ENCODE results near the gene CALD1.

The CALD1 gene

DNA sequence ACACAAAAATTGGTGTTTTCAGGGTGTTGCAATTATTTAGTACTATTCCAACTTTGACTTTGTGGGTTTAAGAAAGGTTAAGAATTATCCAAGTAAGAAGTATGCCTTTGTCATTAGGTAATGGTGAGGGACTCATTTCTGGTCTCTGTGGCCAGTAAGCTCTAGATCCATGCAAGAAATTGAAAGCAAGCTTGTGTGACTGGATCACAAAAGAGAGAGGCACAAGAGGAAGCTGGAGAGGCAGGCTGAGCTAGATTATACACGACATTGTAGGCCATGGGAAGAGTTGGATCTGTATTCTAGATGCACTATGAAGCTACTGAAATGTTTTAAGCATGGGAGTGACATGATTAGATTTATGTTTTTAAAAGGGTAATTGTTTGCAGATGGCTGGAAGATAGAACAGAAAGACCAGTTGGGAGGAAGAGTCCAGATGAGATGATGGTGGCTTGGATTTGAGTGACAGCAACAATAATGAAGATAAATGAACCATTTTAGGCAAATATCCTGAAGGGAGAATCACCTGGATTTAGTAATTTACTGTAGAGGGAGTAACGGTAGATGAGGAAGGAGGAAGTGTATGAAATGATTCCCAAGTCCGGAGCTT, 50.0 kb downstream of the CALD1 start:
- TF ChIP-seq, protein P1, sequence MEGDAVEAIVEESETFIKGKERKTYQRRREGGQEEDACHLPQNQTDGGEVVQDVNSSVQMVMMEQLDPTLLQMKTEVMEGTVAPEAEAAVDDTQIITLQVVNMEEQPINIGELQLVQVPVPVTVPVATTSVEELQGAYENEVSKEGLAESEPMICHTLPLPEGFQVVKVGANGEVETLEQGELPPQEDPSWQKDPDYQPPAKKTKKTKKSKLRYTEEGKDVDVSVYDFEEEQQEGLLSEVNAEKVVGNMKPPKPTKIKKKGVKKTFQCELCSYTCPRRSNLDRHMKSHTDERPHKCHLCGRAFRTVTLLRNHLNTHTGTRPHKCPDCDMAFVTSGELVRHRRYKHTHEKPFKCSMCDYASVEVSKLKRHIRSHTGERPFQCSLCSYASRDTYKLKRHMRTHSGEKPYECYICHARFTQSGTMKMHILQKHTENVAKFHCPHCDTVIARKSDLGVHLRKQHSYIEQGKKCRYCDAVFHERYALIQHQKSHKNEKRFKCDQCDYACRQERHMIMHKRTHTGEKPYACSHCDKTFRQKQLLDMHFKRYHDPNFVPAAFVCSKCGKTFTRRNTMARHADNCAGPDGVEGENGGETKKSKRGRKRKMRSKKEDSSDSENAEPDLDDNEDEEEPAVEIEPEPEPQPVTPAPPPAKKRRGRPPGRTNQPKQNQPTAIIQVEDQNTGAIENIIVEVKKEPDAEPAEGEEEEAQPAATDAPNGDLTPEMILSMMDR (IDR thresholded peaks at IDR 0.05; ENCODE audit: borderline replicate concordance, insufficient read depth, low read depth, low read length): no peak
- no peak overlapping the region for H3K4me3 ChIP-seq (ENCODE audit: low read depth, low read length)

DNA sequence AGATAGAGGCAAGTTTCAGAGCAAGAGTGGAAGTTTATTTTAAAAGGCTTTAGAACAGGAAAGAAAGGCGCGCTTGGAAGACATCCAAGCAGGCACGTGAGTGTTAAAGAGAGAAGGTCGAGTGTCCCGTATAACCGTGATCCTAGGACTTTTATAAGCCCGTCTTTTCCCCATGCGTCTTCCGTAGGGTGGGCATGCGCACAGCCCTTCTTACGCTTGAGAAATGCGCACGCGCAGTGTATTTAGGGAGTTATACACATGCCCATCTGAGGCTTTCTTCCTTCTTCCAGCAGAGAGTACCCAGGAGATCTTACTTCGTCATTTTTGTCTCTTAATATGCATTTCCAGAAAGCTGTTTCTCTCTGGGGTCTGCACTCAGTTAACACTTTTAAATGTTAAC, 52.4 kb downstream of the CALD1 start:
- H3K4me3 ChIP-seq (ENCODE audit: low read depth, low read length): no peak overlapping the region
- TF ChIP-seq, protein P1 (IDR thresholded peaks at IDR 0.05; ENCODE audit: borderline replicate concordance, insufficient read depth, low read depth, low read length): no peak

DNA sequence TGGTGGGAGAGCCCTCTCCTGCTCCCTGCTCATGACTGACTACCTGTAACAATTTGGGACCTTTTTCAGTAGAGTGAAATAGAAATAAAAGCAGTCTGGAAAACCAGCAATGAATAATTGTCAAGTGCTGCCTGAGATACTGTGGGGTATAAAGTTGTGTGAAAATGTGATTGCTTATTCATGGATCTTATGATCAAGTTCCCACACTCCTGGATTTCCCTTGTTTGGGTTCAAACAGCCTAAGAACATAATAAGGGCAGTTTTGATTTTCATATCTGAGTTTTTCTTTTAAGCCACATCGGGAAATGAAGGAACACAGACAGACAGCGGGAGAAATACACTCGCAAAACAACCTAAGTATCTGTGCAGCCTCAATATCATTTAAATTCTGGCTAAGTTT, 52.9 kb downstream of the CALD1 start:
- no peak overlapping the region for H3K4me3 ChIP-seq (ENCODE audit: low read depth, low read length)
- TF ChIP-seq, protein P1 (IDR thresholded peaks at IDR 0.05; ENCODE audit: borderline replicate concordance, insufficient read depth, low read depth, low read length): no peak

GRCh38 chr7:134834689-134835462, 55.4 kb downstream of the CALD1 start:
- no peak overlapping the region for H3K4me3 ChIP-seq (ENCODE audit: low read depth, low read length)
- TF ChIP-seq, protein P1 (IDR thresholded peaks at IDR 0.05; ENCODE audit: borderline replicate concordance, insufficient read depth, low read depth, low read length): no peak

DNA sequence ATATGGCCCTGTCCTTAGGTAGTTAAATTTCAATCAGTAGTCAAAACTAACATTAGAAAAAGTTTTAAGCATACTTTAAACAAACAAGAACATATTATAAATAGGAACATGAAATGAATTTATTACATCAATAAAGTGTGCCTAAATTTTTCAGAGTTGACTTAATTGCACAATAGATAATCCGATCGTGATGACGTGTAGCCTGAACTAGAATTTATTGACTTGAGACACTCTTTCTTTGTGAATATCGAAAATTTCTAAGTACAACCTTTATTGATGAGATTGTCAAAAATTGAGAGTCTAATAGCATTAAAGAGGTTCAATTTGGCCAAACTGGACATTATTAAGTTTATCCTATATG, 56.0 kb downstream of the CALD1 start:
- TF ChIP-seq, protein P1 (IDR thresholded peaks at IDR 0.05; ENCODE audit: borderline replicate concordance, insufficient read depth, low read depth, low read length): no peak
- H3K4me3 ChIP-seq (ENCODE audit: low read depth, low read length): no peak overlapping the region

DNA sequence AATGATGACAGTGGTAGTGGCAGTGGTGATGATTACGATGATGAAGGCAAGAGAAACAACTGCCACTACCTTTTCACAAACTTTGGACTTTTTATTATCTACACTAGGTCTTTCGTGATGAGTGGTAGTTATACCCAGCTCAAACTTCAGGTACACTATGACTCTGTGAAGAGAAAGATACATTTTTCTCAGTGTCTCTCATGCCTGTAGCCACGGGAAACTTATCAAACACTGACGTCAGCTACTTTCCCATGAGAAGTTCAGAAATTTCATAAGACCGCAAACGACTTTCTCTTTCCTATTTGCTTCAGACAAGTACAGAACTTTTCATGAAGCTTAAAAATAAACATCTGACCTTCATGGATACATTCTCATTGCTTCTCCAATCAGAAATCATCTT, 57.0 kb downstream of the CALD1 start:
- TF ChIP-seq, protein P1 (IDR thresholded peaks at IDR 0.05; ENCODE audit: borderline replicate concordance, insufficient read depth, low read depth, low read length): no peak
- no peak overlapping the region for H3K4me3 ChIP-seq (ENCODE audit: low read depth, low read length)

DNA sequence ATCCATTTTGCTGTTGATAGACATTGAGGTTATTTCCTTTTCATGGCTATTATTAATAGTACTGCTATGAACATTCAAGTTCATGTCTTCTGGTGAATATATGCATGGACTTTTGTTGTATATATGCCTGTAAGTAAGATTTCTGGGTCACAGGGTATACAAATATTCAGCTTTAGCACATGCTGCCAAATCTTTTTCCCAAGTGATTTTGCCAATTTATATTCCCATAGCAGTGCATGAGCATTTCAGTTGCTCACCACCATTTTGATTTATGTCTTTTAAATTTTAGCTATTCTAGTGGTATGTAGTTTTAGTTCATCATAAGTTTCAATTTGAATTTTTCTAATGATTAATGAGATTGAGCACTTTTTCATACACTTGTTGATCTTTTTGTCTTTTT, 59.9 kb downstream of the CALD1 start:
- TF ChIP-seq, protein P1 (IDR thresholded peaks at IDR 0.05; ENCODE audit: borderline replicate concordance, insufficient read depth, low read depth, low read length): no peak
- H3K4me3 ChIP-seq (ENCODE audit: low read depth, low read length): no peak overlapping the region
